HepG2 (cell line): ENCODE measurements around the gene TPSB2. TPM values are rescaled to one million over a fixed set of nuclear protein-coding genes. Genes with fewer than 3 reads are reported as not detected.

Experiments used
- ATAC-seq: fragments of 200-7000 bp; cut with Tn5 transposase; 3 replicates; pipeline ENCODE4 v1.9.1; 2020; ENCODE audit warnings: mild to moderate bottlenecking, moderate library complexity
- BruUV-seq: library from RNA; stranded (reverse); fragments of 400-500 nt; replicated peaks from 2 replicates; lab custom pipeline; 2021; lab: Mats Ljungman, UMichigan
- CTCF ChIA-PET: fragments of 300-600 bp; formaldehyde crosslinking; extraction: SDS; loops from one replicate; lab custom pipeline; 2021; ENCODE audit warnings: low total read pairs, inconsistent platforms, low intra/inter-chr PET ratio; lab: Yijun Ruan, JAX
- POLR2A ChIA-PET: fragments of 350-600 bp; sonication (Branson Sonifier 250); formaldehyde crosslinking; loops from one replicate; lab custom pipeline; 2020; ENCODE audit warnings: antibody characterized with exemption, inconsistent platforms; lab: Yijun Ruan, JAX
- DNase-seq: peaks from one replicate; pipeline ENCODE4 v3.0.0-alpha.2; 2015; ENCODE audit warnings: low spot score
- FAIRE-seq: peaks from 3 replicates; lab custom pipeline; 2011; peaks lifted over from hg19 to GRCh38; lab: Jason Lieb, UNC
- H2AFZ ChIP-seq: one replicate; pipeline ENCODE4 v1.6.1; 2011; ENCODE audit warnings: low read length, inconsistent platforms
- H3K27ac ChIP-seq: fragments of 300-600 bp; 3 replicates; pipeline ENCODE4 v1.8.0; 2011; ENCODE audit warnings: mixed run types, mild to moderate bottlenecking, mixed read lengths, low read length, inconsistent platforms; ENCODE audit not compliant: insufficient read depth; ENCODE audit errors: extremely low read length
- H3K27me3 ChIP-seq, 2 experiments: fragments of 200-600 bp in 1 of 2; 2 replicates in 1 of 2; 3 replicates in 1 of 2; pipeline versions ENCODE4 v1.6.0 to v1.8.0; 2011; ENCODE audit warnings: low read length in 2 of 2, mild to moderate bottlenecking in 2 of 2, moderate library complexity in 2 of 2, inconsistent platforms in 1 of 2; ENCODE audit not compliant: insufficient read depth in 2 of 2, control insufficient read depth in 1 of 2
- H3K36me3 ChIP-seq, 2 experiments: fragments of 200-600 bp in 1 of 2; replicated peaks in 1 of 2; 2 replicates in 1 of 2; 3 replicates in 1 of 2; pipeline versions ENCODE4 v1.5.1 to v1.8.0; 2011; ENCODE audit warnings: low read length in 2 of 2, inconsistent platforms in 1 of 2; ENCODE audit not compliant: insufficient read depth in 2 of 2, control insufficient read depth in 1 of 2
- H3K4me1 ChIP-seq: 2 replicates; pipeline ENCODE4 v1.5.1; 2012; ENCODE audit warnings: low read length, inconsistent platforms; ENCODE audit not compliant: insufficient read depth
- H3K4me2 ChIP-seq: 2 replicates; pipeline ENCODE4 v1.6.0; 2011; ENCODE audit warnings: low read depth, low read length, inconsistent platforms
- H3K4me3 ChIP-seq, 3 experiments: fragments of 200-600 bp in 1 of 3; sonication (generic), shearing (Covaris generic) in 1 of 3; replicated peaks in 1 of 3; 2 replicates each; pipeline ENCODE4 v1.5.1; 2011 to 2016; ENCODE audit warnings: low read length in 3 of 3, inconsistent platforms in 2 of 3, low read depth in 2 of 3, mild to moderate bottlenecking in 2 of 3, control low read depth in 1 of 3, mixed read lengths in 1 of 3; ENCODE audit not compliant: insufficient read depth in 1 of 3
- H3K79me2 ChIP-seq: one replicate; pipeline ENCODE4 v1.6.1; 2011; ENCODE audit warnings: low read length, inconsistent platforms; ENCODE audit not compliant: insufficient read depth
- H3K9ac ChIP-seq: 2 replicates; pipeline ENCODE4 v1.6.0; 2011; ENCODE audit warnings: mild to moderate bottlenecking, low read depth, low read length, inconsistent platforms; ENCODE audit not compliant: insufficient read depth
- H3K9me3 ChIP-seq: 2 replicates; pipeline ENCODE4 v1.5.1; 2012; ENCODE audit warnings: mild to moderate bottlenecking, low read length
- H4K20me1 ChIP-seq: 2 replicates; pipeline ENCODE4 v1.6.0; 2011; ENCODE audit warnings: inconsistent platforms, mild to moderate bottlenecking, low read length, moderate library complexity; ENCODE audit not compliant: insufficient read depth
- CREM ChIP-seq, 2 experiments: sonication (generic) in 1 of 2; formaldehyde crosslinking in 1 of 2; IDR thresholded peaks; 2 replicates each; pipeline versions ENCODE4 v1.4.0 to v1.6.1; 2016 to 2020; ENCODE audit warnings: antibody characterized with exemption in 1 of 2, mild to moderate bottlenecking in 1 of 2, missing genetic modification reagents in 1 of 2
- HNF4A ChIP-seq: sonication (generic); formaldehyde crosslinking; IDR thresholded peaks from 2 replicates; pipeline ENCODE4 v1.4.0; 2020; ENCODE audit warnings: missing genetic modification reagents
- HNRNPL ChIP-seq: fragments of 200-400 bp; formaldehyde crosslinking; IDR thresholded peaks from 2 replicates; pipeline ENCODE4 v1.6.1; 2017; ENCODE audit warnings: mild to moderate bottlenecking, low read depth, low read length
- POLR2A ChIP-seq, 2 experiments: IDR thresholded peaks; 2 replicates each; pipeline ENCODE4 v1.6.1; 2011; ENCODE audit warnings: low read depth in 2 of 2, low read length in 2 of 2, mild to moderate bottlenecking in 1 of 2, moderate library complexity in 1 of 2; ENCODE audit not compliant: insufficient read depth in 1 of 2
- RAD51 ChIP-seq: fragments of 450-650 bp; IDR thresholded peaks from 2 replicates; pipeline ENCODE4 v1.6.1; 2016; ENCODE audit warnings: borderline replicate concordance
- TRIM24 ChIP-seq: sonication (generic); formaldehyde crosslinking; IDR thresholded peaks from 2 replicates; pipeline ENCODE4 v1.8.0; 2022; ENCODE audit warnings: mild to moderate bottlenecking, missing genetic modification reagents
- ZC3H13 ChIP-seq: sonication (generic); formaldehyde crosslinking; IDR thresholded peaks from 2 replicates; pipeline ENCODE4 v1.8.1; 2023; ENCODE audit warnings: mild to moderate bottlenecking, missing genetic modification reagents, moderate library complexity
- ZMAT3 ChIP-seq: sonication (generic); formaldehyde crosslinking; conservative IDR thresholded peaks from 2 replicates; pipeline ENCODE4 v1.7.0; 2021; ENCODE audit warnings: missing genetic modification reagents
- ZNF207 ChIP-seq: fragments of 450-650 bp; IDR thresholded peaks from 2 replicates; pipeline ENCODE4 v1.6.1; 2016; ENCODE audit warnings: antibody characterized with exemption, borderline replicate concordance
- WGBS: methylation state at CpG from one replicate; pipeline ENCODE4 v1.1.6; 2017; ENCODE audit warnings: low lambda C conversion rate; 5-methylcytosine and 5-hydroxymethylcytosine counted together
- in situ Hi-C: cut with HindIII; loops from 2 replicates; pipeline ENCODE4 v1.10.0; 2017; ENCODE audit warnings: low pct_unique_long_range_greater_than_20kb; ENCODE audit not compliant: extremely low pct_ligation_motif_present
- intact Hi-C: fragments of 100-400 bp; cut with micrococcal nuclease; formaldehyde crosslinking; loops from one replicate; pipeline ENCODE4 v1.10.0; 2022; ENCODE audit not compliant: unreplicated experiment
- polyA plus RNA-seq, 8 experiments: library from polyadenylated mRNA; depleted of rRNA in 3 of 8; stranded (reverse) in 7 of 8; unstranded in 1 of 8; fragments of >200 nt; fragmentation: Illumina TruSeq in 4 of 8; extraction: Trizol in 4 of 8; gene quantifications; 2 replicates each; pipeline versions ENCODE4 v1.2.1 to v1.2.3, GENCODE V29; 2011 to 2016; ENCODE audit warnings: low read depth in 4 of 8, missing spikeins in 1 of 8, mixed read lengths in 1 of 8; ENCODE audit not compliant: insufficient read depth in 1 of 8
- total RNA-seq, 5 experiments: library from RNA; depleted of rRNA; stranded (reverse); fragments of >200 nt; fragmentation: Illumina TruSeq; extraction: Trizol; gene quantifications; 2 replicates each; pipeline ENCODE4 v1.2.3, GENCODE V29; 2016; ENCODE audit warnings: low read depth in 1 of 5
- TF ChIP-seq, protein P1 (sequence below): sonication (generic); formaldehyde crosslinking; IDR thresholded peaks from 2 replicates; pipeline ENCODE4 v1.4.0; 2020; ENCODE audit warnings: missing genetic modification reagents
- TF ChIP-seq, protein P2 (sequence below): sonication (generic); formaldehyde crosslinking; IDR thresholded peaks from 2 replicates; pipeline ENCODE4 v1.5.1; 2020; ENCODE audit warnings: mild to moderate bottlenecking, missing genetic modification reagents, borderline replicate concordance

The TPSB2 gene
- total and polyA plus RNA-seq, 2 of the 13 experiments (the other 11 are each of a cell fraction or from before 2014, with no cell fraction given) = not detected

DNA sequence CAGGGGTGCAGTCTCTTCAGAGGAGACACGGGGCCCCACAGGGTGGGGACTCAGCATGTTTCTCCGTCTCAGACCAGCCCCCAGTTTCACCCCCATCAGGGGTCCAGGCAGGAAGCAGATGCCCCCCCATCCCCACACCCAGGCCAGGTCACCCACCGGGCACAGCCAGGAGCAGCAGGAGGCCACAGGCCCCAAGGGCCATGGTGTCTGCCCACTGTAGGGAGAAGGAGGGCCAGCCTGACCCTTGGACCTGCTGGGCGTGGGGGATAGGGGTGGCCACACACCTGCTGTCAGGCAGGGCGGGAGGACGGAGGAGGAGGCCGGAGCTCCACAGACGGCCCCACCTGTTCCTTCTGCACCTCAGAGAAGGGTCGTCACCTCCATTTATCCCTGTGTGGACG, 4.9 kb downstream of the TPSB2 start, which contains the start of gene TPSG1:
Gene TPSG1 (minus strand): TSS at position 218 of the 401 bp plus-strand sequence. CDS start 16 bp downstream, at position 202.
- no peaks in the 10 kb centered on the region for H3K9me3 ChIP-seq
- TF ChIP-seq RAD51 (no peak), HNRNPL (0 out of 2 replicates have a peak, but pooled peaks have one; percentile 45), POLR2A (IDR thresholded peaks at IDR 0.05; ENCODE audit: insufficient read depth in 1 of 2, low read depth in 2 of 2, low read length in 2 of 2) (no peak), CREM (IDR thresholded peaks at IDR 0.05) (no peak), CREM (CRISPR knock-in tag; IDR thresholded peaks at IDR 0.05) (no peak), HNF4A (CRISPR knock-in tag) (peak; percentile 45)
- TF ChIP-seq, all 625 proteins: peak for 2
- FAIRE-seq (no peak), DNase-seq (no peak), ATAC-seq (peak; percentile 20; the same call in 2 of the 3 replicates)
- Histone ChIP-seq H3K27me3 (peaks cover 10 to 44% of the 10 kb centered on the region in 2 experiments; a peak in 4 of 5 replicates), H3K4me1 (peaks cover 10% of the 10 kb centered on the region), H3K4me2 (no peak within 1 kb of the TSS), H3K36me3 (no peaks in the 10 kb centered on the region), H3K9ac (no peak within 1 kb of the TSS), H3K27ac (no peak within 1 kb of the TSS), H3K4me3 (no peak within 1 kb of the TSS), H4K20me1 (no peaks in the 10 kb centered on the region), H2AFZ (no peak within 1 kb of the TSS), H3K79me2 (no peaks in the 10 kb centered on the region)
- ChIA-PET POLR2A (interaction anchor here (0.6 kb wide), 1 partner anchor 18 kb away, joined by 4 read pairs; no protein-coding TSS in a partner anchor), CTCF (no interaction called here)
- intact Hi-C loops (no loop called here), in situ Hi-C loops (no loop called here)
- no CpG with 5 or more reads among the region's 10 CpGs for WGBS
- no TSS peak for BruUV-seq

DNA sequence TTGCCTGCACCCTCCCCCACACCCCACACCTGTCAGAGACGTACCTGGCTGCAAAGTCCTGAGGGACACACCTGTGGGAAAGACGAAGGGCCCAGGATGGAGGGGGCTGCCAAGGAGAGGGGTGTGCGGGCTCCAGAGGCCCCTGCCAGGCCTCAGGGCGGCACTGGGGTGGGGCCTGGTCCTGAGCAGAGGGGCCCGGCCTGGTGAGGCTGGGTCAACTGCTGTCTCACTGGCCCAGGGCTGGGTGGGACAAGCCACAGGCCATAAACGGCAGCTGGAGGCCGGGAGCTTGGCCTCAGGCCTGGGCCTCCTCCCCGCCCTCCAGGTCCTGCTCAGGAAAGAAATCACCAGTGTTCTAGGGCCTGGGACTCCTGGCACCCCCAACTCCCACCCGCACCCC, 5.4 kb downstream of the TPSB2 start:
- intact Hi-C loops = no loop called here
- H3K36me3 ChIP-seq = no peaks in the 10 kb centered on the region
- ATAC-seq = no peak
- TF ChIP-seq ZNF207 (no peak), ZC3H13 (no peak), TRIM24 (no peak), ZMAT3 (no peak)
- TF ChIP-seq, protein P1, sequence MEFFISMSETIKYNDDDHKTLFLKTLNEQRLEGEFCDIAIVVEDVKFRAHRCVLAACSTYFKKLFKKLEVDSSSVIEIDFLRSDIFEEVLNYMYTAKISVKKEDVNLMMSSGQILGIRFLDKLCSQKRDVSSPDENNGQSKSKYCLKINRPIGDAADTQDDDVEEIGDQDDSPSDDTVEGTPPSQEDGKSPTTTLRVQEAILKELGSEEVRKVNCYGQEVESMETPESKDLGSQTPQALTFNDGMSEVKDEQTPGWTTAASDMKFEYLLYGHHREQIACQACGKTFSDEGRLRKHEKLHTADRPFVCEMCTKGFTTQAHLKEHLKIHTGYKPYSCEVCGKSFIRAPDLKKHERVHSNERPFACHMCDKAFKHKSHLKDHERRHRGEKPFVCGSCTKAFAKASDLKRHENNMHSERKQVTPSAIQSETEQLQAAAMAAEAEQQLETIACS (CRISPR knock-in tag) = no peak
- TF ChIP-seq, protein P2, sequence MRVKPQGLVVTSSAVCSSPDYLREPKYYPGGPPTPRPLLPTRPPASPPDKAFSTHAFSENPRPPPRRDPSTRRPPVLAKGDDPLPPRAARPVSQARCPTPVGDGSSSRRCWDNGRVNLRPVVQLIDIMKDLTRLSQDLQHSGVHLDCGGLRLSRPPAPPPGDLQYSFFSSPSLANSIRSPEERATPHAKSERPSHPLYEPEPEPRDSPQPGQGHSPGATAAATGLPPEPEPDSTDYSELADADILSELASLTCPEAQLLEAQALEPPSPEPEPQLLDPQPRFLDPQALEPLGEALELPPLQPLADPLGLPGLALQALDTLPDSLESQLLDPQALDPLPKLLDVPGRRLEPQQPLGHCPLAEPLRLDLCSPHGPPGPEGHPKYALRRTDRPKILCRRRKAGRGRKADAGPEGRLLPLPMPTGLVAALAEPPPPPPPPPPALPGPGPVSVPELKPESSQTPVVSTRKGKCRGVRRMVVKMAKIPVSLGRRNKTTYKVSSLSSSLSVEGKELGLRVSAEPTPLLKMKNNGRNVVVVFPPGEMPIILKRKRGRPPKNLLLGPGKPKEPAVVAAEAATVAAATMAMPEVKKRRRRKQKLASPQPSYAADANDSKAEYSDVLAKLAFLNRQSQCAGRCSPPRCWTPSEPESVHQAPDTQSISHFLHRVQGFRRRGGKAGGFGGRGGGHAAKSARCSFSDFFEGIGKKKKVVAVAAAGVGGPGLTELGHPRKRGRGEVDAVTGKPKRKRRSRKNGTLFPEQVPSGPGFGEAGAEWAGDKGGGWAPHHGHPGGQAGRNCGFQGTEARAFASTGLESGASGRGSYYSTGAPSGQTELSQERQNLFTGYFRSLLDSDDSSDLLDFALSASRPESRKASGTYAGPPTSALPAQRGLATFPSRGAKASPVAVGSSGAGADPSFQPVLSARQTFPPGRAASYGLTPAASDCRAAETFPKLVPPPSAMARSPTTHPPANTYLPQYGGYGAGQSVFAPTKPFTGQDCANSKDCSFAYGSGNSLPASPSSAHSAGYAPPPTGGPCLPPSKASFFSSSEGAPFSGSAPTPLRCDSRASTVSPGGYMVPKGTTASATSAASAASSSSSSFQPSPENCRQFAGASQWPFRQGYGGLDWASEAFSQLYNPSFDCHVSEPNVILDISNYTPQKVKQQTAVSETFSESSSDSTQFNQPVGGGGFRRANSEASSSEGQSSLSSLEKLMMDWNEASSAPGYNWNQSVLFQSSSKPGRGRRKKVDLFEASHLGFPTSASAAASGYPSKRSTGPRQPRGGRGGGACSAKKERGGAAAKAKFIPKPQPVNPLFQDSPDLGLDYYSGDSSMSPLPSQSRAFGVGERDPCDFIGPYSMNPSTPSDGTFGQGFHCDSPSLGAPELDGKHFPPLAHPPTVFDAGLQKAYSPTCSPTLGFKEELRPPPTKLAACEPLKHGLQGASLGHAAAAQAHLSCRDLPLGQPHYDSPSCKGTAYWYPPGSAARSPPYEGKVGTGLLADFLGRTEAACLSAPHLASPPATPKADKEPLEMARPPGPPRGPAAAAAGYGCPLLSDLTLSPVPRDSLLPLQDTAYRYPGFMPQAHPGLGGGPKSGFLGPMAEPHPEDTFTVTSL (CRISPR knock-in tag) = no peak

More for the DNA sequence above, 5.4 kb downstream of the TPSB2 start:
- FAIRE-seq = no peak
- no peak overlapping the region for H3K4me2 ChIP-seq
- no TSS peak for BruUV-seq
- H3K27me3 ChIP-seq = peaks cover 10 to 44% of the 10 kb centered on the region in 2 experiments; a peak in 4 of 5 replicates
- no peak overlapping the region for H2AFZ ChIP-seq
- H3K79me2 ChIP-seq = no peaks in the 10 kb centered on the region
- H4K20me1 ChIP-seq = no peaks in the 10 kb centered on the region
- WGBS = 7% methylated on average over 3 of the region's 9 CpGs
- H3K4me3 ChIP-seq = no peak overlapping the region
- H3K9ac ChIP-seq = no peak overlapping the region
- no peak for DNase-seq
- ChIA-PET CTCF (no interaction called here), POLR2A (interaction anchor here (0.6 kb wide), 1 partner anchor 18 kb away, joined by 4 read pairs; no protein-coding TSS in a partner anchor)
- no peaks in the 10 kb centered on the region for H3K9me3 ChIP-seq
- peaks cover 10% of the 10 kb centered on the region for H3K4me1 ChIP-seq
- in situ Hi-C loops = loop anchor here (25.0 kb wide), 1 partner anchor 412 kb away; the partner anchor contains the start of gene GNG13
- no peak overlapping the region for H3K27ac ChIP-seq
